ENCODE data around the gene BACH2.
"Not testable (repeated sequence)": the region's sequence is repeated elsewhere in the genome, so short reads cannot be mapped to it uniquely, and the experiment has no call there.

BACH2 gene

GRCh38 chr6:90074161-90074850, 222.3 kb downstream of the BACH2 start:
- Histone ChIP-seq H3K4me1 (ENCODE audit: control insufficient read depth, insufficient read depth, low read length) (peaks cover 7% of the 10 kb centered on the region; the same call in 1 of the 2 replicates), H3K4me3 (ENCODE audit: low read depth, low read length) (no peak overlapping the region), H3K9me3 (ENCODE audit: control insufficient read depth, insufficient read depth, low read depth, low read length) (no peaks in the 10 kb centered on the region), H3K9ac (ENCODE audit: low read length) (no peak overlapping the region), H3K36me3 (ENCODE audit: control insufficient read depth, insufficient read depth, low read length) (no peaks in the 10 kb centered on the region), H3K27me3 (ENCODE audit: control insufficient read depth, insufficient read depth, low read length) (no peaks in the 10 kb centered on the region), H3K27ac (ENCODE audit: low read depth, low read length) (no peak overlapping the region)

DNA sequence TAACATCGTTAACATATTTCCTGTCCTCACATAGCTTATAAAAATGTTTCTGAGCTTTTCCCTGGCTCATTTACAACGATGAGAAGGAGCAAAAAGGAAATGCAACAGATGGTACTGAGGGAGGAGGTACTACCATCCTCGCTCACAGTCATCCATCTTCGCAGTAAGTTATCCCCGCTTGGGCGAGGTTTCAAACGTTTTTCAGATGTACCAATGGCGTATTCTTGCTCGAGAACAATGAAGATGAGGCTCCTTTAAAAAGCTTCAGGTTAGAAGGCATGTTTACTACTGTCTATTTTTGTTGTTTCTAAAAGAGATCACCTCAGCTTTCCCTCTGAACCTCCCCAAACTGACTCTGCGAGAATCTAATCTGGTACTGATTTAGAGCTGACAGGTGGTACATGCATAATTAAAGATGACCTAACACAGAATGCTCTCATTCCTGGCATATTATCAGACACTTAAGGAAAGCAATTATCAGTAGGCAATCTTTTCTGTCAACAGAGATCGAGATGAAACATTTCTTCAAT, 223.6 kb downstream of the BACH2 start:
- Histone ChIP-seq H3K9ac (ENCODE audit: low read length) (no peak overlapping the region), H3K4me3 (ENCODE audit: low read depth, low read length) (no peak overlapping the region), H3K27ac (ENCODE audit: low read depth, low read length) (no peak overlapping the region), H3K27me3 (ENCODE audit: control insufficient read depth, insufficient read depth, low read length) (no peaks in the 10 kb centered on the region), H3K36me3 (ENCODE audit: control insufficient read depth, insufficient read depth, low read length) (no peaks in the 10 kb centered on the region), H3K9me3 (ENCODE audit: control insufficient read depth, insufficient read depth, low read depth, low read length) (no peaks in the 10 kb centered on the region), H3K4me1 (ENCODE audit: control insufficient read depth, insufficient read depth, low read length) (peaks cover 10% of the 10 kb centered on the region)

DNA sequence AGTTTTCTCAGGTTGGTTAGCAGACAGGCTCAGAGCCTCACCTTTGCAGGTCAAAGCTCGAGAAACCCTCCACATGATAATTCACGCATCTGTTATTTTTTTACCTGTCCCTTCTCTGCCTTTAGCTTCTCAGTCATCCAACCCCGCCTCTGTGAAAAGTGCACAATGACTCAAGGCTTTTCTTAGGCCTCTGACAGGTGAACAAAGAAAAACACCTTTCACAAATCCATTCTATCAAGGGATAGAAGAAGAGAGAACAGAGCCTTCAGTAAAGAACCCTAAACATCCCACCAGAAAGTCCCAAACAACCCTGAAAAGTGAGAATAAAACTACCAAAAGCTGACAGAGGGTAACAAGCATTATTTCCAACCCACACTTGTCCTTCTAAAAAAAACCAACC, 224.1 kb downstream of the BACH2 start:
- Histone ChIP-seq H3K9ac (ENCODE audit: low read length) (no peak overlapping the region), H3K36me3 (ENCODE audit: control insufficient read depth, insufficient read depth, low read length) (no peaks in the 10 kb centered on the region), H3K4me3 (ENCODE audit: low read depth, low read length) (no peak overlapping the region), H3K27ac (ENCODE audit: low read depth, low read length) (no peak overlapping the region), H3K4me1 (ENCODE audit: control insufficient read depth, insufficient read depth, low read length) (peaks cover 10% of the 10 kb centered on the region), H3K9me3 (ENCODE audit: control insufficient read depth, insufficient read depth, low read depth, low read length) (no peaks in the 10 kb centered on the region), H3K27me3 (ENCODE audit: control insufficient read depth, insufficient read depth, low read length) (no peaks in the 10 kb centered on the region)

GRCh38 chr6:90068703-90069523, 227.7 kb downstream of the BACH2 start:
- Histone ChIP-seq H3K27ac (ENCODE audit: low read depth, low read length) (no peak overlapping the region), H3K9ac (ENCODE audit: low read length) (no peak overlapping the region), H3K4me3 (ENCODE audit: low read depth, low read length) (no peak overlapping the region), H3K9me3 (ENCODE audit: control insufficient read depth, insufficient read depth, low read depth, low read length) (no peaks in the 10 kb centered on the region), H3K36me3 (ENCODE audit: control insufficient read depth, insufficient read depth, low read length) (no peaks in the 10 kb centered on the region), H3K4me1 (ENCODE audit: control insufficient read depth, insufficient read depth, low read length) (peaks cover 10% of the 10 kb centered on the region), H3K27me3 (ENCODE audit: control insufficient read depth, insufficient read depth, low read length) (no peaks in the 10 kb centered on the region)

DNA sequence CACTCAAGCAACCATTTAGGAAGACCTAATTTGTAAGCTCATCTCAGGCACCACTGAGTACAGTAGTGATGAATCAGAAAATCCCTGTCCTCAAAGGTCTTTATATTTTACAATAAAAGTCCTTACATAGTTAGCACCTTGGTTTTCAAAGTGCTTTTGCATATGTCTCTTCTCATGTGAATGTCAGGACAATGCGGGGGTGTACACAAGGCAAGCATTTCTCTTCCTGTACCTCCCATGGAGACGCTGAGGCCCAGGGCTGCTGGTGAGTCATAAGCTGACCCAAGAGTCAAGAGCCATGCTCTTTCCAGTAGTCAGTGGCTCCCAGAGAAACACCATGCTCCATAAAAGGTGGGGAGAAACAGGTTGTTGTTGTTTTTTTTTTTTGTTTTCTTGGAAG, 228.4 kb downstream of the BACH2 start:
- peaks cover 10% of the 10 kb centered on the region for H3K4me1 ChIP-seq (ENCODE audit: control insufficient read depth, insufficient read depth, low read length)
- no peak overlapping the region for H3K4me3 ChIP-seq (ENCODE audit: low read depth, low read length)
- no peak overlapping the region for H3K27ac ChIP-seq (ENCODE audit: low read depth, low read length)
- no peaks in the 10 kb centered on the region for H3K27me3 ChIP-seq (ENCODE audit: control insufficient read depth, insufficient read depth, low read length)
- H3K9me3 ChIP-seq (ENCODE audit: control insufficient read depth, insufficient read depth, low read depth, low read length) = no peaks in the 10 kb centered on the region
- no peak overlapping the region for H3K9ac ChIP-seq (ENCODE audit: low read length)
- no peaks in the 10 kb centered on the region for H3K36me3 ChIP-seq (ENCODE audit: control insufficient read depth, insufficient read depth, low read length)

- Histone ChIP-seq H3K9ac (ENCODE audit: low read length) (no peak overlapping the region), H3K27me3 (ENCODE audit: control insufficient read depth, insufficient read depth, low read length) (no peaks in the 10 kb centered on the region), H3K9me3 (ENCODE audit: control insufficient read depth, insufficient read depth, low read depth, low read length) (no peaks in the 10 kb centered on the region), H3K36me3 (ENCODE audit: control insufficient read depth, insufficient read depth, low read length) (no peaks in the 10 kb centered on the region), H3K27ac (ENCODE audit: low read depth, low read length) (no peak overlapping the region), H3K4me3 (ENCODE audit: low read depth, low read length) (no peak overlapping the region), H3K4me1 (ENCODE audit: control insufficient read depth, insufficient read depth, low read length) (peaks cover 10% of the 10 kb centered on the region)
Measured at GRCh38 chr6:90066697-90067096, 229.9 kb downstream of the BACH2 start.

- no peak overlapping the region for H3K9ac ChIP-seq (ENCODE audit: low read length)
- H3K36me3 ChIP-seq (ENCODE audit: control insufficient read depth, insufficient read depth, low read length) = no peaks in the 10 kb centered on the region
- no peaks in the 10 kb centered on the region for H3K9me3 ChIP-seq (ENCODE audit: control insufficient read depth, insufficient read depth, low read depth, low read length)
- no peak overlapping the region for H3K4me3 ChIP-seq (ENCODE audit: low read depth, low read length)
- H3K27me3 ChIP-seq (ENCODE audit: control insufficient read depth, insufficient read depth, low read length) = no peaks in the 10 kb centered on the region
- H3K4me1 ChIP-seq (ENCODE audit: control insufficient read depth, insufficient read depth, low read length) = peaks cover 10% of the 10 kb centered on the region
- no peak overlapping the region for H3K27ac ChIP-seq (ENCODE audit: low read depth, low read length)
Measured at GRCh38 chr6:90065173-90065572, 231.5 kb downstream of the BACH2 start.

DNA sequence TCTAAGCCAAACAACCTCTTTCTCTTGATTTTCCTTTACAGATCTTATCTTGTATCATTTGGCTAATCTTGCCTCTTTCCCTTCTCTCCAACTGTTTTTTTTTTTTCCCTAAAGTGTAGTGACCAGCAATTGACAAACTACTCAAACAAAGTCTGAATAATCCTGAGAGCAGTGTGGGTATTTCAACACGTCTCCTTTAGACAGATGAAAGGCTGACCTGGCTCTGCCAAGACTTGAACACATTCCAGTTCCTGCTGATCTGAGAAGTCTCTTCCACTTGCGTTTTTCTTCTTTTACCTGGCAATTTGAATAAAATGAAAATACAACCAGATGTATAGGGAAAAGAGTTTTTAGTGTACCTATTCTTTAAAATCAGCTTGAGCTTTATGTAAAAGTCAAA, 234.0 kb downstream of the BACH2 start:
- no peaks in the 10 kb centered on the region for H3K36me3 ChIP-seq (ENCODE audit: control insufficient read depth, insufficient read depth, low read length)
- no peak overlapping the region for H3K9ac ChIP-seq (ENCODE audit: low read length)
- no peak overlapping the region for H3K27ac ChIP-seq (ENCODE audit: low read depth, low read length)
- no peaks in the 10 kb centered on the region for H3K9me3 ChIP-seq (ENCODE audit: control insufficient read depth, insufficient read depth, low read depth, low read length)
- H3K4me3 ChIP-seq (ENCODE audit: low read depth, low read length) = no peak overlapping the region
- no peaks in the 10 kb centered on the region for H3K4me1 ChIP-seq (ENCODE audit: control insufficient read depth, insufficient read depth, low read length)
- H3K27me3 ChIP-seq (ENCODE audit: control insufficient read depth, insufficient read depth, low read length) = no peaks in the 10 kb centered on the region

GRCh38 chr6:90062051-90062450, 234.6 kb downstream of the BACH2 start:
- H3K36me3 ChIP-seq (ENCODE audit: control insufficient read depth, insufficient read depth, low read length) = no peaks in the 10 kb centered on the region
- no peaks in the 10 kb centered on the region for H3K9me3 ChIP-seq (ENCODE audit: control insufficient read depth, insufficient read depth, low read depth, low read length)
- H3K9ac ChIP-seq (ENCODE audit: low read length) = no peak overlapping the region
- H3K4me1 ChIP-seq (ENCODE audit: control insufficient read depth, insufficient read depth, low read length) = no peaks in the 10 kb centered on the region
- H3K27me3 ChIP-seq (ENCODE audit: control insufficient read depth, insufficient read depth, low read length) = no peaks in the 10 kb centered on the region
- no peak overlapping the region for H3K27ac ChIP-seq (ENCODE audit: low read depth, low read length)
- H3K4me3 ChIP-seq (ENCODE audit: low read depth, low read length) = no peak overlapping the region

DNA sequence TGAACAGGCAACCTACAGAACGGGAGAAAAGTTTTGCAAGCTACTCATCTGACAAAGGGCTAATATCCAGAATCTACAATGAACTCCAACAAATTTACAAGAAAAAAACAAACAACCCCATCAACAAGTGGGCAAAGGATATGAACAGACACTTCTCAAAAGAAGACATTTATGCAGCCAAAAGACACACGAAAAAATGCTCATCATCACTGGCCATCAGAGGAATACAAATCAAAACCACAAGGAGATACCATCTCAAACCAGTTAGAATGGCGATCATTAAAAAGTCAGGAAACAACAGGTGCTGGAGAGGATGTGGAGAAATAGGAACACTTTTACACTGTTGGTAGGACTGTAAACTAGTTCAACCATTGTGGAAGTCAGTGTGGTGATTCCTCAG, 237.5 kb downstream of the BACH2 start:
- H3K9ac ChIP-seq (ENCODE audit: low read length); H3K4me3 ChIP-seq (ENCODE audit: low read depth, low read length); H3K4me1 ChIP-seq (ENCODE audit: control insufficient read depth, insufficient read depth, low read length); H3K27me3 ChIP-seq (ENCODE audit: control insufficient read depth, insufficient read depth, low read length); H3K9me3 ChIP-seq (ENCODE audit: control insufficient read depth, insufficient read depth, low read depth, low read length); H3K36me3 ChIP-seq (ENCODE audit: control insufficient read depth, insufficient read depth, low read length); H3K27ac ChIP-seq (ENCODE audit: low read depth, low read length): not testable (repeated sequence)

DNA sequence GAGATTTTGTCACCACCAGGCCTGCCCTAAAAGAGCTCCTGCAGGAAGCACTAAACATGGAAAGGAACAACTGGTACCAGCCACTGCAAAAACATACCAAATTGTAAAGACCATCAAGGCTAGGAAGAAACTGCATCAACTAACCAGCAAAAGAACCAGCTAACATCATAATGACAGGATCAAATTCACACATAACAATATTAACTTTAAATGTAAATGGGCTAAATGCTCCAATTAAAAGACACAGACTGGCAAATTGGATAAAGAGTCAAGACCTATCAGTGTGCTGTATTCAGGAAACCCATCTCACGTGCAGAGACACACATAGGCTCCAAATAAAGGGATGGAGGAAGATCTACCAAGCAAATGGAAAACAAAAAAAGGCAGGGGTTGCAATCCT, 240.7 kb downstream of the BACH2 start:
- peaks cover 13% of the 10 kb centered on the region for H3K9me3 ChIP-seq (ENCODE audit: control insufficient read depth, insufficient read depth, low read depth, low read length)
- not testable (repeated sequence) for H3K4me3 ChIP-seq (ENCODE audit: low read depth, low read length); H3K27ac ChIP-seq (ENCODE audit: low read depth, low read length); H3K9ac ChIP-seq (ENCODE audit: low read length); H3K4me1 ChIP-seq (ENCODE audit: control insufficient read depth, insufficient read depth, low read length); H3K27me3 ChIP-seq (ENCODE audit: control insufficient read depth, insufficient read depth, low read length); H3K36me3 ChIP-seq (ENCODE audit: control insufficient read depth, insufficient read depth, low read length)

Data from HUES6 (cell line).